Dermis blood vessel endothelial cell (primary cell): ENCODE results near the gene C1orf198. TPM values are rescaled to one million over a fixed set of nuclear protein-coding genes. Genes with fewer than 3 reads are reported as not detected.
"Not testable (repeated sequence)": the region's sequence is repeated elsewhere in the genome, so short reads cannot be mapped to it uniquely, and the experiment has no call there.

Experiments used
- DNase-seq: peaks from one replicate; pipeline ENCODE4 v3.0.0; 2010
- total RNA-seq: library from RNA; depleted of rRNA; stranded (reverse); fragments of >200 nt; gene quantifications from 2 replicates; pipeline ENCODE4 v1.2.3, GENCODE V29; 2014

The C1orf198 gene
- total RNA-seq, 1 donor from 2014 or later = 20.8 TPM

GRCh38 chr1:230858918-230859729, 9.2 kb downstream of the C1orf198 start:
- no peak for DNase-seq

- no peak for DNase-seq
These were observed 10.0 kb downstream of the C1orf198 start for GRCh38 chr1:230858236-230858820.

GRCh38 chr1:230857822-230858221, 10.5 kb downstream of the C1orf198 start:
- DNase-seq = no peak

GRCh38 chr1:230857077-230857476, 11.2 kb downstream of the C1orf198 start:
- peak; percentile 50 for DNase-seq

- DNase-seq = peak; percentile 11
These were observed 12.4 kb downstream of the C1orf198 start for GRCh38 chr1:230855886-230856285.

- no peak for DNase-seq
These were observed 13.9 kb downstream of the C1orf198 start for GRCh38 chr1:230854423-230854822.

- no peak for DNase-seq
These were observed 14.6 kb downstream of the C1orf198 start for GRCh38 chr1:230853731-230854130.

- DNase-seq = no peak
These were observed 15.4 kb downstream of the C1orf198 start for GRCh38 chr1:230852959-230853358.

GRCh38 chr1:230851291-230851691, 17.0 kb downstream of the C1orf198 start:
- DNase-seq = no peak

- no peak for DNase-seq
These were observed 17.8 kb downstream of the C1orf198 start for GRCh38 chr1:230850547-230850946.

- DNase-seq = peak; percentile 88
These were observed 18.7 kb downstream of the C1orf198 start for GRCh38 chr1:230849451-230850224.

GRCh38 chr1:230848235-230848634, 20.1 kb downstream of the C1orf198 start:
- DNase-seq = no peak

GRCh38 chr1:230845184-230845583, 23.1 kb downstream of the C1orf198 start:
- DNase-seq = not testable (repeated sequence)

- DNase-seq = no peak
These were observed 23.8 kb downstream of the C1orf198 start for GRCh38 chr1:230844561-230844960.

- DNase-seq = no peak
These were observed 24.6 kb downstream of the C1orf198 start for GRCh38 chr1:230843503-230844309.

GRCh38 chr1:230842801-230843200, 25.5 kb downstream of the C1orf198 start:
- DNase-seq = no peak

- no peak for DNase-seq
These were observed 29.1 kb downstream of the C1orf198 start for GRCh38 chr1:230839173-230839572.

- no peak for DNase-seq
These were observed 31.5 kb downstream of the C1orf198 start for GRCh38 chr1:230836793-230837192.

- no peak for DNase-seq
These were observed 32.0 kb downstream of the C1orf198 start for GRCh38 chr1:230836347-230836746.

- no peak for DNase-seq
These were observed 34.0 kb downstream of the C1orf198 start for GRCh38 chr1:230834292-230834691.

GRCh38 chr1:230833511-230833910, 34.8 kb downstream of the C1orf198 start:
- no peak for DNase-seq

GRCh38 chr1:230832476-230832875, 35.8 kb downstream of the C1orf198 start:
- no peak for DNase-seq

GRCh38 chr1:230831771-230832170, 36.5 kb downstream of the C1orf198 start:
- no peak for DNase-seq
